Stimulated activated CD4-positive, alpha-beta T cell treated with anti-CD3 and anti-CD28 coated beads, Interleukin-1b, Interleukin-23, amount 100 ng/mL, for 24 hours (primary cell): ENCODE data around the gene KLLN.
"Not testable (repeated sequence)": the region's sequence is repeated elsewhere in the genome, so short reads cannot be mapped to it uniquely, and the experiment has no call there.

Experiments used
- DNase-seq, 4 experiments: peaks; one replicate each; pipeline ENCODE4 v3.0.0-alpha.2; 2020; ENCODE audit warnings: low read depth in 4 of 4, low spot score in 1 of 4

The KLLN gene

DNA sequence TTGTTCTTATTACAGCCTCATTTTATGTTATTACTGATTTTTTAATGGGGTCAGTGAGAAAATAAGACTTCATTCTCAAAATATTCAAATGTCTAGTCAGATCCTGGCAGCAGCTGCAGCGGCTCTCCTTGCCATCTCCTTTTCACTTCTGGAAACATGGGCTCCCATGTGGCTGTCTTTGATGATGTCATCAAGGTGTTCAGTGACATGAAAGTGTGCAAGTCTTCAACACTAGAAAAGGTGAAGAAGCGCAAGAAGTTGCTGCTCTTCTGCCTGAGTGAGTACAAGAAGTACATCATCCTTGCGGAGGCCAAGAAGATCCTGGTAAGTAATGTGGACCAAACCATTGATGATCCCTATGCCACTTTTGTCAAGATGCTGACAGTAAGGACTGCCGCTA lies 19.6 kb downstream of the KLLN start:
- DNase-seq, result no peak

DNA sequence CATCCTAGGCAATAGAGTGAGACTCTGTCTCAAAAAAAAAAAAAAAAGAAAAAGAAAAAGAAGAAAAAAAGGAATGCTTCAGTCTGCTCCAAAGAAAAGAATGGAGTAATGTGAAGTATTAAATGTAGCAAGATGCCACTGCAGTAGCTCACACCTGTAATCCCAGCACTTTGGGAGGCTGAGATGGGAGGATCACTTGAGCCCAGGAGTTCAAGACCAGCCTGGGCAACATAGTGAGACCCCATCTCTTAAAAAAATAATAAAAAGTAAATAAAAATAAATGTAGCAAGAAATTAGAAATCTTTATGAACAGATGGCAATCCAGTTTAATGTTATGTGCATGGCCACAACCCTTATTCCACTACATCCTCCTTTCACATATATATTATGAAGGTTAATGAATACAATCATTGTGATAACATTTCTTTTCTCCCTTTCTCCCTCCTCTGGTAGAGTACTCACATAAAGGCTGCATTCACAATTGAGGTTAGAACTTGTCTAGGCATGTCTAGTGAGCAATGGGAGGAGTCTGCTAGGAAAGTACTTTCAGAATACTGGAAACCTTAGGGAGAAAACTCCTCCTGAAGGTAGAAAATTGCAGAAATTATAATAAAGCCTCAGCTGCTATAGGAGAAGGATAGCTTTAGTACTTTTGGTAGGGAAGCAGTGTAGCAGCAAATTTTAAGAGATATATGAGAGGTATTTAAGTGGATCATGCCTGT lies 20.4 kb downstream of the KLLN start:
- no peak for DNase-seq

DNA sequence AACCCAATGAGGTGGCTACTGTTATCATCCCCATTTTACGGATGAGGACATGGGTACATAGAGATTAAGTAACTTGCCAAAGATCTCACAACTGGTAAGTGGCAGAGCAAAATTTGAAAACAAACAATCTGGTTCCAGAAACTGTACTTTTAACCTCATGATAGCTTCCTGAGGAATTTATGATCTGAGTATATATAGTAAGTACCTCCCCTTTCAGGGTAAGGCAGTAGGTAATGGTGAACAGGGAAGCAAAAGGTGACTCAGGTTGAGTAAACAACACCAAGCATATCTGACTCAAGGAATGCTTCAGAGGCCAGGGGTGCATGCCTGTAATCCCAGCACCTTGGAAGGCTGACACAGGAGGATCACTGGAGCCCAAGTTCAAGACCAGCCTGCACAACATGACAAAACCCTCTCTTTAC lies 21.1 kb downstream of the KLLN start:
- DNase-seq, result no peak

DNA sequence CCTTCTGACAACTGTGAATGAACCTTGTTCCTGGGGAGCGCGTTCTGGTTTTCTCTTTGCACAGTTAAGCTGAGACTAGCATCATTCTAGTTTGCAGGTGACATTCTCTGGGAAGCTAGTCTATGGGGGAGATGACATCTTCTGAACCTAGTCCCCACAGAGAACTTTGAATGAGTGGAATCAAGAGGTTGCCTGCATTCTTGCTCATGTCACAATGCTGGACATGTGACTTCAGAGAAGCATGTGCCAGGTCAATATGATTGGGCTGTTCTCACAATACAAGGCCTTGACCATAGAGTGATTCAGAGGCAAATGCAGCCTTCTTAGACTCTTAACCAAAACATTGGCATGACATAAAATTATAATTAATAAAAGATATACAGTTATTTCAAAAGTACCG lies 22.1 kb downstream of the KLLN start:
- no peak for DNase-seq

DNA sequence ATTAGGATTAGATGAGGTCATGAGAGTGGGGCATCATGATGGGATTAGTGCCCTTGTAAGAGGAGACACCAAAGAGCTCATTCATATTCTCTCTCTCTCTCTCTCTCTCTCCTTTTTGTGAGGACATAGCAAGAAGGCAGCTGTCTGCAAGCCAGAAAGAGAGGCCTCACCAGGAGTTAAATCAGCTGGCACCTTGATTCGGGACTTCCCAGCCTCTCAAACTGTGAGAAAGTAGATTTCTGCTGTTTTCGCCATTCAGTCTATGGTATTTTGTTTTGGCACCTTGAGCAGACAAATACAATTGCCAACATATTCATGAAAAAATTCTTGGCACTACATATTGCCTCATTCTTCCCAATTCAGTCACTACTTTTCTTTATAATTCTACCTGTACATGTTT lies 24.7 kb downstream of the KLLN start:
- DNase-seq, result no peak

DNA sequence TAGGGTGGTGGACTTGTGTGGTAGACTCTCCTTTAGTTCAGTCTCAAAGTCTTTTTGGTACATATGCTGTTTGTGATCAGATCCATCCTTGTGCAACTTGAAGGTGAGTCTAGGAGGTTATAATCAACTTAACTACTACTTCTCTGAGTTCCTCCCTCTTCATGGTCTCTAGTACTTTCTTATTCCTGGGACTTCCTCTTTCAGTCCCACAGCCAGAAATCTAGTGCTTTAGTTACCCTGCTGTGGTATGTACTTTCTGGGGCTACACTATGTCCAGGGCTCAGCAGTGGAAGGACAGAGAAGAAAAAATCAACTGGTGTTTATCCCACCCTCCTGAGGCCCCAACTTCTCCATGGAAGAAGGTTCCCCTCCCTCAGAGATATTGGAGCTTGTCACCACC lies 25.9 kb downstream of the KLLN start:
- DNase-seq, result no peak

DNA sequence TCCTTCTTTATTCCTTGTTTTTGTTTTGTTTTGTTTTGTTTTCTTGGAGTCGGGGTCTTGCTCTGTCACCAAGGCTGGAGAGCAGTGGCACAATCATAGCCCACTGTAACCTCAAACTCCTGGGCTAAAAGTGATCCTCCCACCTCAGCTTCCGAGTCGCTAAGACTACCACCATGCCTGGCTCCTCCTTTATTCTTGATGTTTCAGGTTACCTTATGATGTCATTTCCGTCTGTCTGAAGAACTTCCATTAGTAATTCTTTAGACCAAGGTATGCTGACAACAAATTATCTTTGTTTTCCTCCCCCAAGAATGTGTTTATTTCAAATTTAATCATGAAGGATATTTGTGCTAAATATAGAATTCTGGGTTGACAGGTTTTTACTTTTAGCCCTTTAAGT lies 27.2 kb downstream of the KLLN start:
- DNase-seq, result no peak

DNA sequence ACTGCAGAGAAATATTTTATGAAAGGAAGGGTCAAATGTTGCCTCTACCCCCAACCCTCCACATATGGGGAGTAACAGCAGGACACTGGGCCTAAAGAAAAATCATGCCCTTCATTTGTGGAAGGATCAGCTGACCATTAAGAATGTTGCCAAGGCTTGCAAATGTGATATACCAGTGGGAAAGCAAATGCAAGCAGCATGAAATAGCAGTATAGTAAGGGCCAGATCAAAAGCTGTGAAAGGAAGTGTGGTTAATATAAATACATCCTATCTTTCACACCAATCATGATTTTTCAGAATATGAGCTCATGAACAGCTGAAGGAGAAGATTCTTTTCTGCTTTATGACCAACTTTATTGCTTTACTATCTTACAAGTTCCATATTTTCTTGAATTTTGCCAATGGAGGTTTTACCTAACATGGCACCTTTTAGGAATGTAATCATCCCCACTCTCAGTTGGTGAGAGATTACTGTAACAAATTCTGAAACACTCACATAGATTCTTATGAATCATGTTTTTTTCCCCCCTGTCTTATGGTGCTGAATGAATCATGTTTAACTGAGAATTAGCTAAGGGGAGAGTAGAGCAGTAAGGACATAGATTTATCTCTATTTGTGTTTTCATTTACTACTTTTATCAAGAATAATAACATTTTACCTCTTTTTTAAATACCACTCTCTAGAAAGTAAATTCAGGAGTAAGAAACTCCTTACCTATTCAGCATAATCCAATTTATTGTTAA lies 33.2 kb downstream of the KLLN start:
- no peak for DNase-seq

DNA sequence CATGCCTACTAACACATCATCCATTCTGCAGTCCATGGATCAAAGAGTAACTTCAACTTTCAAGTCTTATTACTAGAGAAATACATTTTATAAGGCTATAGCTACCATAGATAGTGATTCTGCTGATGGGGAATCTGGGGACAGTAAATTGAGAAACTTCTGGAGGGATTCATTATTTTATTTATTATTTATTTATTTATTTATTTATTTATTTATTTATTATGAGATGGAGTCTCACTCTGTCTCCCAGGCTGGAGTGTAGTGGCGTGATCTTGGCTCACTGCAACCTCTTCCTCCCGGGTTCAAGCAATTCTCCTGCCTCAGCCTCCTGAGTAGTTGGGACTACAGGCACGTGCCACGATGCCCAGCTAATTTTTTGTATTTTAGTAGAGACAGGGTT lies 34.3 kb downstream of the KLLN start:
- not testable (repeated sequence) for DNase-seq

DNA sequence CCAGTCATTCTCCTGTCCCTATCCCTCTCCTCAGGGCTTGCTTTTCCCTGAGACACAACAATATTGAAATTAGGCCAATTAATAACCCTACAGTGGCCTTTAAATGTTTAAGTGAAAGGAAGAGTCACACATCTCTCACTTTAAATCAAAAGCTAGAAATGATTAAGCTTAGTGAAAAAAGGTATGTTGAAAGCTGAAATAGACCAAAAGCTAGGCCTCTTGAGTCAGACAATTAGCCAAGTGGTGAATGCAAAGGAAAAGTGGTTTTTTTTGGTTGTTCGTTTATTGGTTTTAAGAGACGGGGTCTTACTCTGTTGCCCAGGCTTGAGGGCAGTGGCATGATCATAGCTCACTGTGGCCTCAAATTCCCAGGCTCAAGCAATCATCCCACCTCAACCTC lies 35.7 kb downstream of the KLLN start:
- DNase-seq, result no peak

DNA sequence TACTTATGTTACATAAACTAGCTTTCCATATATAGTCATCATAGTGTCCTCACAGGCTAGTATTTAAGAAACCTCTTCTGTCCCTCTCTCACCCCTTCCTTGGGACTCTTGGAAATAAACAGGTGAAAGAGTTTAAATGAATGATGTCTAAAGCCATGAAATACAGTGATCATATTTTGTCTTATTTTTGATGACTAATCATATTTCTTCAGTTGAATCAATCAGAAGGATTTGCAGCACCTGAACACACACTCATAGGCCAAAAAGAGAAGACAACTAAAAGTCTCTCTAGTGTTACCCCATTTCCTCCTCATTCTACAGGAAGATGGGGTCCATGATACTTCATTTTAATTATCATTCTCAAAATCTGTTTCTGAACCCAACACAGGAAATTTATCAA lies 36.7 kb downstream of the KLLN start:
- no peak for DNase-seq

DNA sequence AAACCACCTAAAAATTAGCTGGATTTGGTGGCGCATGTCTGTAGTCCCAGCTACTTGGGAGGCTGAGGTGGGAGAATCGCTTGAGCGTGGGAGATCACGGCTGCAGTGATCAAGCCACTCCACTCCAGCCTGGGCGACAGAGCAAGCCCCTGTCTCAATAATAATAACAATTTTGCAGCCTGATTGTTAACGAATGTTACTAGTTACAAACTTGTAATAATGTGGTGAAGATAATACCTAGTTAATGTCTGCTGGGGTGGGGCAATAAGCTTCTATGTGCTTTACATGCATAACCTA lies 44.1 kb downstream of the KLLN start:
- no peak for DNase-seq

DNA sequence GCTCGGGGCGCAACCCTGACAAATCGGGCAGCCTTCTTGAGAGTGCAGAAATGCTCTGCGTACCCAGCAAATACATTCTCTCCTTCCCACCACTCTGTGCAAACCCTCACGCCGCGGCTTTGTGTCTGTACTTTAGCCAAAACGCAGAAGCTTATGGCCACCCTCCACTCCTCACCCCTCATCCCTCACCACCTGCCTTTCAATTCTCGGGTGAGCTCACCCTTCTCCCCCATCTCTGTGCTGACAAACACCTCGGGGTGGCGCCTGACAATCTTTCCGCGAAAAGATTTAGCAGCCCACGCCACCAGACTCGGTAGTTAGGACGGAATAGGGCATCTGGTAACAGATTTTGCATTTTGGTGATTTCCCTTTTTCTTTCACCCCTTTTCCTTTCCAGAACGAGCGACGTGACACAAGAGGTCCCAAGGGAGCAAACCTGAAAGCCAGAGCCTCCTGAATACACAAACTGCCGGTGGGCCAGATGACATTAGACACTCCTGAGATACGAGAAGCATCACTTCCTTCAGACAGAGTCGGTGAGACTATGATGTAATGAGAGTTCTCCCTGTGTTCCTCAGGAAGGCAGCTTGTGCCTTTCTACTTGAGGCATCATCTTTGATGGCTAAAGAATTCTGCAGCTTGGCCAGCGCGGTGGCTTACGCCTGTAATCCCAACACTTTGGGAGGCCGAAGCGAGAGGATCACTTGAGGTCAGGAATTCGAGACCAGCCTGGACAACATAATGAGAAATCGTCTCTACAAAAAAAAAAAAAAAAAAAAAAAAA lies 44.6 kb downstream of the KLLN start:
- peak; percentile 31 to 50 (median 40) for DNase-seq

DNA sequence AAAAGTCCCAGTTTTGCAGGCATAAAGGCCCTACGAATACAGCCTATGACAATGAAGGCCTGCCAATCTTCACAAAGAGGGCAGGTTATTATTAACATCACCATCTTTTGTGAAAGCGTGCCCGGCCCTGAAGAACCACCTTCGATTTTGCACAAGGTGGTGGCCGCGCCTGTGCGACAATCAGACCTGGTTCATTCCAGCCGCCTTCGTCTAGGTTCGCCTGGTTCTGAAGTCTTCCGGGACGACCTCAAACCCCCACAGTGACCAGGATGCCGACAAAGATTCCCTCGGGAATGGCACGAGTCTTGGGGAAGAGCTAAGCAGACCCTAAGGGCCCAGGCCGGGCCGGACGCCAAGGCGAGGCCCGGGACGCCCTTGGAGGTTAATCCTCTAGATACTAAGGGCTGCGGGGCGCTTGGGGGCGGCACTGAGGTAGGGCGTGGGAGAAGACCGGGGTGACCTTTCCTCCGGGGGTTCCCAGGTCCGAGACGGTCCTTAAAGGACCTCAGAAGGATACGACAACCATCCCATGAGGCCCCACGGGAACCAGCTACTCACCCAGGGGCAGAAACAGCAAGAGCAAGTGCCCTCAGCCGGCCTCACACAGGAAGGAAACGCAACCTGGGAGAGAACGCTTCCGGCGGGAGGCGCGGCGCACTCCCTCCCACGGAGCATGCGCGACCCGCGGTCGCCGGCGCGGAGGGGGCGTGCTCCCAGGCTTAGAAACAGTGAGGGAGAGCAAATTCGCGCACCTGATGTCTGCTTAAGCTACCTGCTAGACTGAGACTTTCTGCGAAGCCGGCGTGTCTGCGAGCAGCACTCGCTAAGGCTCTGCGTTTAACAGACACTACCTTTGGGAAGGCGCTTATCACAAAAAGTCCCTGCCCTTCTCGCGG lies 45.5 kb downstream of the KLLN start, which contains the start of gene ATAD1:
TSS of gene ATAD1 (minus strand) at position 618 of the 896 bp plus-strand sequence. CDS start 3,627 bp downstream, outside the sequence.
- DNase-seq, result peak; percentile 47 to 81 (median 74)

DNA sequence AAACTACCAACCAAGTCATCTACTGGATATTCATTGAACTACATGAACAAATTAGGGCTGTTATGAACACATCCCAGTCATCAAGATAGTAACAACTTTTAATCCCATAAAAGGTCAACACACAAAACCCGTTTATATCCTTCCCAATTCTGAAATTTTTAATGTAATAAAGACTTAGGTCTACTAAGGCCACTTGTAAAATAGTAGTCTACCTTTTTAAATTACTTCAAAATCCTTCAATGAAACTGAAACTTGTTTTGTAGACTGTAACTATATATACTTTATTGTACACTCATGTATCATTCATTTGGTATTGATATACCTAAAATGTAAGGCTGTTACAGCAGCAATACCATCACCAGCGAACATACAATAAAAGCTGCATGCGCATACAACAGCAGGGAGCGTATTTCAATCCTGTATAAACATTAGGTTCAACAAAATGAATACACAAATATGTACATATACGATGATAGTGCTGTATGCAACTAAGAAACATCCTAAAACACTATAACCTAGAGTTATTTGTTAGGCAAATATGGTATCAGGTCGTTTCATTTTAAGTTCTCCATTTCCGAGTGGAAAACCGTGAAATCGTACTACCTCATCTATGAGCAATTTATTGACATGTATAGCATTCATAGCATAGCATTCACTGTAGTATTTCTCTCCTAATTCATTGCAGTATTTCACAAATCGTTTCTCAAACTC lies 46.3 kb downstream of the KLLN start:
- no peak for DNase-seq

DNA sequence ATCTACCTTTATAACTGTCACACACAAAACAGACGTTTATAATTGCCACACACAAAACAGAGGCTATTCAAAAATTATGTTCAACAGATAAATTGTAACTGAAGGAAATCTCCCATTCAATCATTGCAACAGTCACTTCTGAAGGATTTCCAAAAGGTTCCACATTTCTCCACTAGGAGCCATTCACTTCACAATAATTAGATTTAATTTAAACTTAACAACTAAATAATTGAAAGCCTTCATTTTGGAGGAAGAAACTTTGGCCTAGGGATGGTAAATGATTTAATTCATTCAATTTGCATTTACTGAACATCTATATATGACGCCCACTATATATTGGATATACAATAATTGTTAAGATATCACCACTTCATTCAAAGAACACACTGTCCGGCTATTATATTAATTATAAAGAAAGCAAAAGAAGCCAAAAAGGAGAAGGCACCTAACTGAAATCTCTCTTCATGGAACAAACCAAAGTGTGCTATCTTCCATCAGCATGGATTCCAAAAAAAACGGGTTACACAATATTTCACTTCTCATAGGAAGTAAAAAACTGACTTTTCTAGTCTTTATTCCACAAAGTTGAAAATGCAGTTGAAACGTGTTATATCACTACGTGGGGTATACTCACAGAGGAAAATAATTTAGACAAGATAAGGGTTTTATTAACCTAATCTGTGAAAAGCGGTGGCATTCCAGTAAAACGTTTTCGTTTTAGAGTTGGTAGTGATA lies 47.0 kb downstream of the KLLN start:
- no peak for DNase-seq
